ENCODE results near the gene ERGIC1. TPM values are rescaled to one million over a fixed set of nuclear protein-coding genes. Genes with fewer than 3 reads are reported as not detected.

ERGIC1 gene
- total RNA-seq, 2 donors from 2014 or later, result 140 to 169 TPM

- intact Hi-C loops (cut with DNase I), result loop anchor here in 1 of 2 donors (5.0 kb wide), 1 partner anchor 1016 kb away; no protein-coding TSS in a partner anchor
- DNase-seq (ENCODE audit: low spot score), result no peak
These were observed 89.5 kb downstream of the ERGIC1 start for GRCh38 chr5:172923539-172923938.

GRCh38 chr5:172925336-172925948, 91.4 kb downstream of the ERGIC1 start:
- intact Hi-C loops (cut with DNase I), result no loop called here
- DNase-seq (ENCODE audit: low spot score), result no peak

- intact Hi-C loops (cut with DNase I), result no loop called here
- DNase-seq (ENCODE audit: low spot score), result no peak
These were observed 92.0 kb downstream of the ERGIC1 start for GRCh38 chr5:172926008-172926523.

GRCh38 chr5:172926796-172927195, 92.7 kb downstream of the ERGIC1 start:
- DNase-seq (ENCODE audit: low spot score), result no peak
- intact Hi-C loops (cut with DNase I), result loop anchor here in 1 of 2 donors (1.0 kb wide), 1 partner anchor 14 kb away; no protein-coding TSS in a partner anchor

GRCh38 chr5:172929371-172929838, 95.4 kb downstream of the ERGIC1 start:
- no peak for DNase-seq (ENCODE audit: low spot score)
- intact Hi-C loops (cut with DNase I), result no loop called here

- DNase-seq (ENCODE audit: low spot score), result peak; percentile 92
- intact Hi-C loops (cut with DNase I), result loop anchor here in 1 of 2 donors (10.0 kb wide), 2 partner anchors 156 to 476 kb away; partner anchors contain the start of genes DUSP1 and SH3PXD2B
These were observed 97.0 kb downstream of the ERGIC1 start for GRCh38 chr5:172931001-172931536.

- peak; percentile 95 for DNase-seq (ENCODE audit: low spot score)
- intact Hi-C loops (cut with DNase I), result loop anchor here (1.0 to 10.0 kb wide), 4 partner anchors 158 to 478 kb away; partner anchors contain the start of genes DUSP1 (in 1 of the 2) and SH3PXD2B (in 1 of the 2)
These were observed 98.4 kb downstream of the ERGIC1 start for GRCh38 chr5:172932313-172933017.

- no peak for DNase-seq (ENCODE audit: low spot score)
- intact Hi-C loops (cut with DNase I), result loop anchor here in 1 of 2 donors (2.0 to 10.0 kb wide), 3 partner anchors 158 to 478 kb away; partner anchors contain the start of genes DUSP1 and SH3PXD2B
These were observed 99.2 kb downstream of the ERGIC1 start for GRCh38 chr5:172933238-172933637.

GRCh38 chr5:172935096-172935495, 101.0 kb downstream of the ERGIC1 start:
- no peak for DNase-seq (ENCODE audit: low spot score)
- intact Hi-C loops (cut with DNase I), result loop anchor here in 1 of 2 donors (10.0 kb wide), 2 partner anchors 160 to 480 kb away; partner anchors contain the start of genes DUSP1 and SH3PXD2B

- intact Hi-C loops (cut with DNase I), result loop anchor here in 1 of 2 donors (10.0 kb wide), 2 partner anchors 162 to 482 kb away; partner anchors contain the start of genes DUSP1 and SH3PXD2B
These were observed 102.3 kb downstream of the ERGIC1 start for GRCh38 chr5:172936401-172936800.

GRCh38 chr5:172939071-172939470, 105.0 kb downstream of the ERGIC1 start:
- peak; percentile 73 for DNase-seq (ENCODE audit: low spot score)
- intact Hi-C loops (cut with DNase I), result loop anchor here in 1 of 2 donors (10.0 kb wide), 2 partner anchors 164 to 484 kb away; partner anchors contain the start of genes DUSP1 and SH3PXD2B

More at GRCh38 chr5:172936401-172936800, 102.3 kb downstream of the ERGIC1 start:
- DNase-seq (ENCODE audit: low spot score), result no peak

- DNase-seq (ENCODE audit: low spot score), result peak; percentile 70
- intact Hi-C loops (cut with DNase I), result loop anchor here in 1 of 2 donors (10.0 kb wide), 2 partner anchors 165 to 485 kb away; partner anchors contain the start of genes DUSP1 and SH3PXD2B
These were observed 105.7 kb downstream of the ERGIC1 start for GRCh38 chr5:172939611-172940267.

GRCh38 chr5:172940268-172941066, 106.4 kb downstream of the ERGIC1 start:
- peak; percentile 58 for DNase-seq (ENCODE audit: low spot score)
- intact Hi-C loops (cut with DNase I), result no loop called here

- intact Hi-C loops (cut with DNase I), result no loop called here
- peak; percentile 37 for DNase-seq (ENCODE audit: low spot score)
These were observed 107.0 kb downstream of the ERGIC1 start for GRCh38 chr5:172941067-172941516.

- intact Hi-C loops (cut with DNase I), result no loop called here
- peak; percentile 43 for DNase-seq (ENCODE audit: low spot score)
These were observed 108.5 kb downstream of the ERGIC1 start for GRCh38 chr5:172942556-172942955.

- intact Hi-C loops (cut with DNase I), result no loop called here
- peak; percentile 78 for DNase-seq (ENCODE audit: low spot score)
These were observed 109.3 kb downstream of the ERGIC1 start for GRCh38 chr5:172943283-172943841.

GRCh38 chr5:172943906-172944305, 109.9 kb downstream of the ERGIC1 start:
- peak; percentile 62 for DNase-seq (ENCODE audit: low spot score)
- intact Hi-C loops (cut with DNase I), result no loop called here

GRCh38 chr5:172944741-172945140, 110.7 kb downstream of the ERGIC1 start:
- intact Hi-C loops (cut with DNase I), result no loop called here
- DNase-seq (ENCODE audit: low spot score), result peak; percentile 49
